C4-2B (cell line): ENCODE data around the gene APLNR.

Experiments
- ZFX ChIP-seq: fragments of 450-650 bp; IDR thresholded peaks from 2 replicates; pipeline ENCODE4 v1.6.1; 2017
- TF ChIP-seq, protein P1 (sequence below): fragments of 450-650 bp; conservative IDR thresholded peaks from 2 replicates; pipeline ENCODE4 v1.5.1; 2017; ENCODE audit warnings: mild to moderate bottlenecking

DNA sequence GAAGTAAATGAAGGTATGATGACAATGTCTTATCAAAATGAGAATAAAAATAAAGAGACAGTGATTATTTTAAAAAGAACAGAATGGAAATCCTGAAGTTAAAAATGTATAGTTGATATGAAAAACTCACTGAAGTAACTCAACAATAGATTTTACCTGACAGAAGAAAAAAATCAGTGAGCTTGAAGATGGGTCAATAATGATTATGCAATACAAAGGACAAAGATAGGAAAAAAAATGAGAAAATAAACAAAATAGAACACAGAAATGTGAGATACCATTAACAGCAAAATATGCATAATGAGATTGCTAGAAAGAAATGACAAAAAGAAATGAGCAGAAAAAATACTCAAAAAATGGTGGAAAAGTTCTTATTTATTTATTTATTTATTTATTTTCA is 19.1 kb upstream of the APLNR start:
- TF ChIP-seq, protein P1, sequence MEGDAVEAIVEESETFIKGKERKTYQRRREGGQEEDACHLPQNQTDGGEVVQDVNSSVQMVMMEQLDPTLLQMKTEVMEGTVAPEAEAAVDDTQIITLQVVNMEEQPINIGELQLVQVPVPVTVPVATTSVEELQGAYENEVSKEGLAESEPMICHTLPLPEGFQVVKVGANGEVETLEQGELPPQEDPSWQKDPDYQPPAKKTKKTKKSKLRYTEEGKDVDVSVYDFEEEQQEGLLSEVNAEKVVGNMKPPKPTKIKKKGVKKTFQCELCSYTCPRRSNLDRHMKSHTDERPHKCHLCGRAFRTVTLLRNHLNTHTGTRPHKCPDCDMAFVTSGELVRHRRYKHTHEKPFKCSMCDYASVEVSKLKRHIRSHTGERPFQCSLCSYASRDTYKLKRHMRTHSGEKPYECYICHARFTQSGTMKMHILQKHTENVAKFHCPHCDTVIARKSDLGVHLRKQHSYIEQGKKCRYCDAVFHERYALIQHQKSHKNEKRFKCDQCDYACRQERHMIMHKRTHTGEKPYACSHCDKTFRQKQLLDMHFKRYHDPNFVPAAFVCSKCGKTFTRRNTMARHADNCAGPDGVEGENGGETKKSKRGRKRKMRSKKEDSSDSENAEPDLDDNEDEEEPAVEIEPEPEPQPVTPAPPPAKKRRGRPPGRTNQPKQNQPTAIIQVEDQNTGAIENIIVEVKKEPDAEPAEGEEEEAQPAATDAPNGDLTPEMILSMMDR: no peak
- TF ChIP-seq ZFX: no peak
